SK-N-SH (cell line): ENCODE measurements around the gene MAN2B2. TPM values are rescaled to one million over a fixed set of nuclear protein-coding genes. Genes with fewer than 3 reads are reported as not detected.

ENCODE experiments used
- CTCF ChIA-PET: fragments of 300-600, 350-600 bp; formaldehyde crosslinking; extraction: SDS; loops from one replicate; lab custom pipeline; 2021; lab: Yijun Ruan, JAX
- POLR2A ChIA-PET: fragments of 350-600 bp; sonication (Branson Sonifier 250); formaldehyde crosslinking; extraction: SDS; loops from one replicate; lab custom pipeline; 2020; ENCODE audit warnings: antibody characterized with exemption, inconsistent platforms; lab: Yijun Ruan, JAX
- DNase-seq: peaks from one replicate; pipeline ENCODE4 v3.0.0; 2012
- H2AFZ ChIP-seq: fragments of 200-600 bp; sonication (generic); 2 replicates; pipeline ENCODE4 v1.8.1; 2016; ENCODE audit warnings: antibody characterized with exemption, mild to moderate bottlenecking, low read depth
- H3F3A ChIP-seq: fragments of 200-600 bp; sonication (generic); replicated peaks from 2 replicates; pipeline ENCODE3; 2016; ENCODE audit warnings: antibody characterized with exemption, mild to moderate bottlenecking; ENCODE audit not compliant: insufficient read depth
- H3K27ac ChIP-seq, 2 experiments: fragments of 200-500 bp in 1 of 2; fragments of 200-600 bp in 1 of 2; sonication (Bioruptor generic) in 1 of 2; sonication (generic), shearing (Covaris generic) in 1 of 2; 2 replicates each; pipeline versions ENCODE4 v1.5.1 to v1.6.1; 2014 to 2016; ENCODE audit warnings: low read depth in 2 of 2, inconsistent platforms in 1 of 2, low read length in 1 of 2, mild to moderate bottlenecking in 1 of 2, mixed read lengths in 1 of 2
- H3K27me3 ChIP-seq: fragments of 200-600 bp; sonication (generic), shearing (Covaris generic); 2 replicates; pipeline ENCODE4 v1.6.1; 2016; ENCODE audit warnings: mixed run types; ENCODE audit not compliant: insufficient read depth
- H3K36me3 ChIP-seq, 2 experiments: fragments of 200-500 bp in 1 of 2; fragments of 200-600 bp in 1 of 2; sonication (Bioruptor generic) in 1 of 2; sonication (generic) in 1 of 2; replicated peaks in 1 of 2; 2 replicates each; pipeline versions ENCODE3 to v1.5.1; 2014 to 2016; ENCODE audit warnings: low read length in 1 of 2, mild to moderate bottlenecking in 1 of 2; ENCODE audit not compliant: insufficient read depth in 2 of 2, control insufficient read depth in 1 of 2
- H3K4me1 ChIP-seq, 2 experiments: fragments of 200-500 bp in 1 of 2; fragments of 200-600 bp in 1 of 2; sonication (Bioruptor generic) in 1 of 2; sonication (generic), shearing (Covaris generic) in 1 of 2; 2 replicates each; pipeline versions ENCODE4 v1.5.1 to v1.6.1; 2014 to 2016; ENCODE audit warnings: low read depth in 1 of 2, low read length in 1 of 2, mixed run types in 1 of 2; ENCODE audit not compliant: insufficient read depth in 2 of 2, control insufficient read depth in 1 of 2
- H3K4me2 ChIP-seq: fragments of 200-600 bp; sonication (generic), shearing (Covaris generic); 2 replicates; pipeline ENCODE4 v1.6.1; 2017; ENCODE audit warnings: mixed run types
- H3K4me3 ChIP-seq, 2 experiments: fragments of 200-500 bp in 1 of 2; fragments of 200-600 bp in 1 of 2; sonication (Bioruptor generic) in 1 of 2; sonication (generic), shearing (Covaris generic) in 1 of 2; 2 replicates each; pipeline versions ENCODE4 v1.5.1 to v1.8.1; 2014 to 2016; ENCODE audit warnings: low read depth in 2 of 2, inconsistent platforms in 1 of 2, low read length in 1 of 2, mild to moderate bottlenecking in 1 of 2, mixed read lengths in 1 of 2, moderate library complexity in 1 of 2
- H3K79me2 ChIP-seq: fragments of 200-600 bp; sonication (generic); 2 replicates; pipeline ENCODE4 v1.8.1; 2017; ENCODE audit warnings: mild to moderate bottlenecking; ENCODE audit not compliant: insufficient read depth
- H3K9ac ChIP-seq: fragments of 200-600 bp; sonication (generic); 2 replicates; pipeline ENCODE4 v1.6.1; 2017; ENCODE audit warnings: mixed run types
- H3K9me2 ChIP-seq: fragments of 200-600 bp; sonication (generic); 2 replicates; pipeline ENCODE4 v1.6.1; 2017; ENCODE audit warnings: mixed run types
- H3K9me3 ChIP-seq: fragments of 200-600 bp; sonication (generic); 2 replicates; pipeline ENCODE4 v1.6.1; 2017; ENCODE audit warnings: mixed run types, mild to moderate bottlenecking, moderate library complexity
- H4K20me1 ChIP-seq: fragments of 200-600 bp; sonication (generic); 2 replicates; pipeline ENCODE4 v1.6.1; 2017; ENCODE audit warnings: mild to moderate bottlenecking, mixed run types; ENCODE audit not compliant: insufficient read depth
- CHD2 ChIP-seq: fragments of 150-350 bp; IDR thresholded peaks from 2 replicates; pipeline ENCODE4 v1.6.1; 2018; ENCODE audit warnings: low read length; ENCODE audit not compliant: partially characterized antibody
- EP300 ChIP-seq, 2 experiments: IDR thresholded peaks; 2 replicates each; pipeline versions ENCODE4 v1.4.0 to v1.6.1; 2012; ENCODE audit warnings: borderline replicate concordance in 1 of 2, low read depth in 1 of 2, low read length in 1 of 2
- FOXJ3 ChIP-seq: sonication (generic); formaldehyde crosslinking; IDR thresholded peaks from 2 replicates; pipeline ENCODE4 v1.5.1; 2020; ENCODE audit warnings: mild to moderate bottlenecking, missing genetic modification reagents
- FOXM1 ChIP-seq: IDR thresholded peaks from 2 replicates; pipeline ENCODE4 v1.4.0; 2012; ENCODE audit warnings: low read depth, mild to moderate bottlenecking
- IRF3 ChIP-seq: fragments of 150-350 bp; IDR thresholded peaks from 2 replicates; pipeline ENCODE4 v1.6.1; 2016; ENCODE audit warnings: mild to moderate bottlenecking, low read depth, low read length
- JUND ChIP-seq: IDR thresholded peaks from 2 replicates; pipeline ENCODE4 v1.4.0; 2012
- MEF2A ChIP-seq: IDR thresholded peaks from 2 replicates; pipeline ENCODE4 v1.4.0; 2012; ENCODE audit warnings: low read depth, borderline replicate concordance
- MXI1 ChIP-seq: IDR thresholded peaks from 2 replicates; pipeline ENCODE4 v1.6.1; 2012; ENCODE audit warnings: mild to moderate bottlenecking, low read depth, low read length, improper control_type of control experiment
- NFIC ChIP-seq: IDR thresholded peaks from 2 replicates; pipeline ENCODE4 v1.4.0; 2012; ENCODE audit warnings: borderline replicate concordance
- NRF1 ChIP-seq: IDR thresholded peaks from 2 replicates; pipeline ENCODE4 v1.6.1; 2012; ENCODE audit warnings: low read depth, mild to moderate bottlenecking, low read length
- PBX3 ChIP-seq: IDR thresholded peaks from 2 replicates; pipeline ENCODE4; 2012
- RAD21 ChIP-seq: IDR thresholded peaks from 2 replicates; pipeline ENCODE4 v1.6.1; 2012; ENCODE audit warnings: mild to moderate bottlenecking, low read length
- RXRA ChIP-seq: IDR thresholded peaks from 2 replicates; pipeline ENCODE4 v1.4.0; 2012; ENCODE audit warnings: low read depth, mild to moderate bottlenecking, borderline replicate concordance
- SIN3A ChIP-seq: IDR thresholded peaks from 2 replicates; pipeline ENCODE4 v1.6.1; 2012; ENCODE audit warnings: low read depth, mild to moderate bottlenecking, low read length, moderate library complexity, borderline replicate concordance
- TAF1 ChIP-seq: IDR thresholded peaks from 2 replicates; pipeline ENCODE4 v1.6.1; 2012; ENCODE audit warnings: low read depth, mild to moderate bottlenecking, low read length, moderate library complexity, borderline replicate concordance
- WGBS: methylation state at CpG from one replicate; pipeline ENCODE4 v1.1.6; 2017; ENCODE audit warnings: low lambda C conversion rate; 5-methylcytosine and 5-hydroxymethylcytosine counted together
- polyA plus RNA-seq, 3 experiments: library from polyadenylated mRNA; depleted of rRNA; stranded (reverse); fragments of >200 nt; gene quantifications; 2 replicates each; pipeline ENCODE4 v1.2.3, GENCODE V29; 2012
- TF ChIP-seq, protein P1 (sequence below): IDR thresholded peaks from 2 replicates; pipeline ENCODE4 v1.4.0; 2012; ENCODE audit warnings: low read depth, borderline replicate concordance
- TF ChIP-seq, protein P2 (sequence below): IDR thresholded peaks from 2 replicates; pipeline ENCODE4 v1.6.1; 2012; ENCODE audit warnings: mild to moderate bottlenecking, low read depth, low read length, moderate library complexity
- TF ChIP-seq, protein P3 (sequence below): IDR thresholded peaks from 2 replicates; pipeline ENCODE4 v1.4.0; 2012; ENCODE audit warnings: low read depth

The MAN2B2 gene
- polyA plus RNA-seq, 1 of the 3 experiments (the other 2 are of a cell fraction), result 24.9 TPM

- H3K4me3 ChIP-seq, result no peak overlapping the region
- POLR2A ChIA-PET, result no interaction called here
- 71% methylated on average over 4 of the region's 4 CpGs for WGBS
These were observed 28.9 kb upstream of the MAN2B2 start for GRCh38 chr4:6546091-6546490.

More at GRCh38 chr4:6546091-6546490, 28.9 kb upstream of the MAN2B2 start:
- no peak for DNase-seq
- Histone ChIP-seq H3K27me3 (no peaks in the 10 kb centered on the region), H3K9me2 (no peaks in the 10 kb centered on the region), H3K4me1 (peaks cover 0 to 20% of the 10 kb centered on the region in 2 experiments; a peak in 1 of 4 replicates), H3K79me2 (no peaks in the 10 kb centered on the region), H4K20me1 (0 out of 2 replicates have a peak, but pooled peaks cover 3% of the 10 kb centered on the region), H3K9ac (no peak overlapping the region), H3K4me2 (no peak overlapping the region), H3F3A (no peaks in the 10 kb centered on the region), H3K9me3 (no peaks in the 10 kb centered on the region), H3K27ac (no peak overlapping the region), H3K36me3 (no peaks in the 10 kb centered on the region), H2AFZ (no peak overlapping the region)
- TF ChIP-seq FOXM1 (no peak), PBX3 (no peak), NFIC (no peak), EP300 (IDR thresholded peaks at IDR 0.05; ENCODE audit: borderline replicate concordance in 1 of 2, low read depth in 1 of 2, low read length in 1 of 2) (no peak), RAD21 (no peak), RXRA (no peak), NRF1 (no peak), JUND (no peak), FOXJ3 (CRISPR knock-in tag) (no peak), MXI1 (no peak), MEF2A (no peak), CHD2 (no peak), TAF1 (no peak), IRF3 (no peak), SIN3A (no peak)
- TF ChIP-seq, protein P1, sequence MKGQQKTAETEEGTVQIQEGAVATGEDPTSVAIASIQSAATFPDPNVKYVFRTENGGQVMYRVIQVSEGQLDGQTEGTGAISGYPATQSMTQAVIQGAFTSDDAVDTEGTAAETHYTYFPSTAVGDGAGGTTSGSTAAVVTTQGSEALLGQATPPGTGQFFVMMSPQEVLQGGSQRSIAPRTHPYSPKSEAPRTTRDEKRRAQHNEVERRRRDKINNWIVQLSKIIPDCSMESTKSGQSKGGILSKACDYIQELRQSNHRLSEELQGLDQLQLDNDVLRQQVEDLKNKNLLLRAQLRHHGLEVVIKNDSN, result no peak
- TF ChIP-seq, protein P2, sequence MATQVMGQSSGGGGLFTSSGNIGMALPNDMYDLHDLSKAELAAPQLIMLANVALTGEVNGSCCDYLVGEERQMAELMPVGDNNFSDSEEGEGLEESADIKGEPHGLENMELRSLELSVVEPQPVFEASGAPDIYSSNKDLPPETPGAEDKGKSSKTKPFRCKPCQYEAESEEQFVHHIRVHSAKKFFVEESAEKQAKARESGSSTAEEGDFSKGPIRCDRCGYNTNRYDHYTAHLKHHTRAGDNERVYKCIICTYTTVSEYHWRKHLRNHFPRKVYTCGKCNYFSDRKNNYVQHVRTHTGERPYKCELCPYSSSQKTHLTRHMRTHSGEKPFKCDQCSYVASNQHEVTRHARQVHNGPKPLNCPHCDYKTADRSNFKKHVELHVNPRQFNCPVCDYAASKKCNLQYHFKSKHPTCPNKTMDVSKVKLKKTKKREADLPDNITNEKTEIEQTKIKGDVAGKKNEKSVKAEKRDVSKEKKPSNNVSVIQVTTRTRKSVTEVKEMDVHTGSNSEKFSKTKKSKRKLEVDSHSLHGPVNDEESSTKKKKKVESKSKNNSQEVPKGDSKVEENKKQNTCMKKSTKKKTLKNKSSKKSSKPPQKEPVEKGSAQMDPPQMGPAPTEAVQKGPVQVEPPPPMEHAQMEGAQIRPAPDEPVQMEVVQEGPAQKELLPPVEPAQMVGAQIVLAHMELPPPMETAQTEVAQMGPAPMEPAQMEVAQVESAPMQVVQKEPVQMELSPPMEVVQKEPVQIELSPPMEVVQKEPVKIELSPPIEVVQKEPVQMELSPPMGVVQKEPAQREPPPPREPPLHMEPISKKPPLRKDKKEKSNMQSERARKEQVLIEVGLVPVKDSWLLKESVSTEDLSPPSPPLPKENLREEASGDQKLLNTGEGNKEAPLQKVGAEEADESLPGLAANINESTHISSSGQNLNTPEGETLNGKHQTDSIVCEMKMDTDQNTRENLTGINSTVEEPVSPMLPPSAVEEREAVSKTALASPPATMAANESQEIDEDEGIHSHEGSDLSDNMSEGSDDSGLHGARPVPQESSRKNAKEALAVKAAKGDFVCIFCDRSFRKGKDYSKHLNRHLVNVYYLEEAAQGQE, result no peak
- TF ChIP-seq, protein P3, sequence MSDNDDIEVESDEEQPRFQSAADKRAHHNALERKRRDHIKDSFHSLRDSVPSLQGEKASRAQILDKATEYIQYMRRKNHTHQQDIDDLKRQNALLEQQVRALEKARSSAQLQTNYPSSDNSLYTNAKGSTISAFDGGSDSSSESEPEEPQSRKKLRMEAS, result no peak
- CTCF ChIA-PET, result interaction anchor here (0.6 to 12.9 kb wide), 71 partner anchors 10 to 583 kb away, joined by 3 to 248 read pairs (median 4); partner anchors contain the start of genes MAN2B2 and WFS1
